ENCODE data around the gene APOB. TPM values are rescaled to one million over a fixed set of nuclear protein-coding genes. Genes with fewer than 3 reads are reported as not detected.

The APOB gene, protein sequence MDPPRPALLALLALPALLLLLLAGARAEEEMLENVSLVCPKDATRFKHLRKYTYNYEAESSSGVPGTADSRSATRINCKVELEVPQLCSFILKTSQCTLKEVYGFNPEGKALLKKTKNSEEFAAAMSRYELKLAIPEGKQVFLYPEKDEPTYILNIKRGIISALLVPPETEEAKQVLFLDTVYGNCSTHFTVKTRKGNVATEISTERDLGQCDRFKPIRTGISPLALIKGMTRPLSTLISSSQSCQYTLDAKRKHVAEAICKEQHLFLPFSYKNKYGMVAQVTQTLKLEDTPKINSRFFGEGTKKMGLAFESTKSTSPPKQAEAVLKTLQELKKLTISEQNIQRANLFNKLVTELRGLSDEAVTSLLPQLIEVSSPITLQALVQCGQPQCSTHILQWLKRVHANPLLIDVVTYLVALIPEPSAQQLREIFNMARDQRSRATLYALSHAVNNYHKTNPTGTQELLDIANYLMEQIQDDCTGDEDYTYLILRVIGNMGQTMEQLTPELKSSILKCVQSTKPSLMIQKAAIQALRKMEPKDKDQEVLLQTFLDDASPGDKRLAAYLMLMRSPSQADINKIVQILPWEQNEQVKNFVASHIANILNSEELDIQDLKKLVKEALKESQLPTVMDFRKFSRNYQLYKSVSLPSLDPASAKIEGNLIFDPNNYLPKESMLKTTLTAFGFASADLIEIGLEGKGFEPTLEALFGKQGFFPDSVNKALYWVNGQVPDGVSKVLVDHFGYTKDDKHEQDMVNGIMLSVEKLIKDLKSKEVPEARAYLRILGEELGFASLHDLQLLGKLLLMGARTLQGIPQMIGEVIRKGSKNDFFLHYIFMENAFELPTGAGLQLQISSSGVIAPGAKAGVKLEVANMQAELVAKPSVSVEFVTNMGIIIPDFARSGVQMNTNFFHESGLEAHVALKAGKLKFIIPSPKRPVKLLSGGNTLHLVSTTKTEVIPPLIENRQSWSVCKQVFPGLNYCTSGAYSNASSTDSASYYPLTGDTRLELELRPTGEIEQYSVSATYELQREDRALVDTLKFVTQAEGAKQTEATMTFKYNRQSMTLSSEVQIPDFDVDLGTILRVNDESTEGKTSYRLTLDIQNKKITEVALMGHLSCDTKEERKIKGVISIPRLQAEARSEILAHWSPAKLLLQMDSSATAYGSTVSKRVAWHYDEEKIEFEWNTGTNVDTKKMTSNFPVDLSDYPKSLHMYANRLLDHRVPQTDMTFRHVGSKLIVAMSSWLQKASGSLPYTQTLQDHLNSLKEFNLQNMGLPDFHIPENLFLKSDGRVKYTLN (N-terminal part only)
- polyA plus RNA-seq (ENCODE audit: insufficient read length in 4 of 4): 10 to 100 TPM in 1 of 4 donors, 1 to 10 TPM in 2, under 1 TPM in 1; 0.62 to 10.0 (median 1.7) TPM

DNA sequence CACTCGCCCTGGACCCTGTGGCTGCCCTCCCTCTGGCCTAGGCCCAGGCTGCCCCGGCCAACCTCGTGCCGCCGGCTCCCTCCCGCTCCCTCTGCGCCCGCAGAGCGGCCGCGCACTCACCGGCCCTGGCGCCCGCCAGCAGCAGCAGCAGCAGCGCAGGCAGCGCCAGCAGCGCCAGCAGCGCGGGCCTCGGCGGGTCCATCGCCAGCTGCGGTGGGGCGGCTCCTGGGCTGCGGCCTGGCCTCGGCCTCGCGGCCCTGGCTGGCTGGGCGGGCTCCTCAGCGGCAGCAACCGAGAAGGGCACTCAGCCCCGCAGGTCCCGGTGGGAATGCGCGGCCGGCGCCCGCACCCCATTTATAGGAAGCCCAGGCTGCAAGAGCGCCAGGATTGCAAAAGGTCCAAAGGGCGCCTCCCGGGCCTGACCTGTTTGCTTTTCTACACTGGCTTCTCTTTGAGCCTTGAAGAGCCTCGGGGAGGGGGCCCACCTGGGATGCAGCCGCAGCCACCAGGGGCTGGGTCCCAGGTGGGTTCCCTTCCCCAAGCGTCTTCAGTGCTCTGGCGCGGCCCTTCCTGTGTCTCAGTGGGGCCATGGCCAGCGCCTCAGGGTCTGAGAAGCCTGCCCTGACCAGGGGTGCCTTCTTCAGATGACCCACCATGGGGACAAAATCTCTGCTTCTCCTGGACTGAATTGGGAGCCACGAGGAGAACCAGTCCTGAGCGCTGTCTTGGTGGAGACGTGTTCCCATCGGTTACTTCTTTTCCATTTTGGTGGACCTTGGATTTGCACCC is at the start of gene APOB:
Gene APOB, minus strand, starts transcription at position 330 of the 789 bp plus-strand sequence. Its CDS starts 128 bp downstream, at position 202.
- no peak for DNase-seq (ENCODE audit: low read depth in 4 of 4, low spot score in 3 of 4)

DNA sequence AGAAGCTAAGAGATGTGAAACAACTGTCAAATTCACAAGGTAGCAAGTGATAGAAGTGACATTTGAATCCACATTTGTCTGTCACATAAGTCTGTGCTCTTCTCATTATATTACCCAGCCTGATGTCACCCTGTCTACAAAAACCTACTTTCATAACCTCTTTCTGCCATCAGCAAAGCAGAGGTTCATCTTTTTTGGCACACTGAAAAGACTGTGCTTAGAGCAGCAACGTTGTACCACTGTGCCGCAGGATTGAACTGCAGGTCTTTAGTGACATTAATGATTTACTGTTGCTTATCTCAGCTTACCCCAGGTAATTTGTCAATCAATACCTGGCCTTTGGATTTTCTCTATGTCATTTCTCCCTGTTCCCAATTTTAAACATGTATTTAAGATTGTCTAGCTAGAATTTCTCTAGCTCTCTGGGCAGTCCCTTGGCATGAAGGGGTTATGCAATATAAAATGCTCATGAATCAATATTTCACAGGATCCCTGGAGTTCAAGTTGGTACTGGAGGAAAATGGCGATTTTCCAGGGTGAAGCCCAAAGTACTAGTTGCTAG is 48.5 kb upstream of the APOB start:
- no peak for DNase-seq (ENCODE audit: low read depth in 4 of 4, low spot score in 3 of 4)

DNA sequence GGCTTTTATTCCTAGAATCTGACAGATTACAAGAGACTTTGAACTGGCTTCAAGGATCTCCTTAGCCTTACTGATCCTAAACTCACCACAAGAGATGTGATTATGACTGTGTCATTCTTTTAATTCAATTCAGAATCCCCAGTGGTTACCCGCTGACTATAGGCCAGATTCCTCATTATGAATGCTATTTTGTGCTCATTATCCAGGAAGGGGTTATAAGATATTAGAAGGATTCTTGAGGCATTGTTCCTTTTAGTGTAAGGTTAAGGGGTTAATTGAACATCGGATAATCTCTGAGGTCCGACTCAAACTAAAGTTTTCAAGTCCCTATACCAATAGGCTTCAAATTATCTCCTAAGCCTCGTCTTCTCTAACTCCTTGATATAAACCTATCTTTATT is 40.5 kb upstream of the APOB start:
- no peak for DNase-seq (ENCODE audit: low read depth in 4 of 4, low spot score in 3 of 4)

DNA sequence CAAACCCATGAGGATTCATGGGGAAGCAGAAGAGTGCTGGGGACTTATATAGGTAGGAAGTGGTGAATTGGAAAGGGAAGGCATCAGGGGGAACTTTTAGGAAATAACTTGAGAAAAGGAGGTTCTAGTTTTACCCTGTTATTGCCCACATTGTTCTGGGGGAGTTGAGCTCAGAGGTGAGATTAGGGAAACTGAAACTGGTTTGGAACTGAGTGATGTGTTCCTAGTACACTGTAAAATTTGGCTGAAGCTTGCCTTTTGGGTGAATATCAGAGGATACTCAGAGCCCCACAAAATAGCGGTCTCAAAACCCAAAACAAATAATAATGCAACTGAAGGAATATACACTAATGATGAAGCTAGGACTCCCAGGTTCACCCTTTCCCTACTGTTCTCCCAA is 39.6 kb upstream of the APOB start:
- no peak for DNase-seq (ENCODE audit: low read depth in 4 of 4, low spot score in 3 of 4)

DNA sequence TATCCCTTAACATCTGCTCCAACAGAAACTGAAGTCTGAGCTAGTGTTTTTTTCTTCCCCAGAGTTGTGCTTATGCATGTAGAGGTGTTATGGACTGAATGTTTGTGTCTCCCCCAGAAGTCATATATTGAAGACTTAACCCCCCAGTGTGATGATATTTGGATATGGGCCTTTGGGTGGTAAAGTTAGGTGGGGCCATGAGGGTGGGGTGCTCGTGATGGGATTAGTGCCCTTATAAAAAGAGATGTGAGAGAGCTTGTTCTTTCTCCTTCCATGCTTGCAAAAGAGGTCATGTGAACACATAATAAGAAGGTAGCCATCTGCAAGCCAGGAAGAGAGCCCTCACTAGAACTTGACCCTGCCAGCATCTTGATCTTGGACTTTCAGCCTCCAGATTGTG is 34.4 kb upstream of the APOB start:
- no peak for DNase-seq (ENCODE audit: low read depth in 4 of 4, low spot score in 3 of 4)

DNA sequence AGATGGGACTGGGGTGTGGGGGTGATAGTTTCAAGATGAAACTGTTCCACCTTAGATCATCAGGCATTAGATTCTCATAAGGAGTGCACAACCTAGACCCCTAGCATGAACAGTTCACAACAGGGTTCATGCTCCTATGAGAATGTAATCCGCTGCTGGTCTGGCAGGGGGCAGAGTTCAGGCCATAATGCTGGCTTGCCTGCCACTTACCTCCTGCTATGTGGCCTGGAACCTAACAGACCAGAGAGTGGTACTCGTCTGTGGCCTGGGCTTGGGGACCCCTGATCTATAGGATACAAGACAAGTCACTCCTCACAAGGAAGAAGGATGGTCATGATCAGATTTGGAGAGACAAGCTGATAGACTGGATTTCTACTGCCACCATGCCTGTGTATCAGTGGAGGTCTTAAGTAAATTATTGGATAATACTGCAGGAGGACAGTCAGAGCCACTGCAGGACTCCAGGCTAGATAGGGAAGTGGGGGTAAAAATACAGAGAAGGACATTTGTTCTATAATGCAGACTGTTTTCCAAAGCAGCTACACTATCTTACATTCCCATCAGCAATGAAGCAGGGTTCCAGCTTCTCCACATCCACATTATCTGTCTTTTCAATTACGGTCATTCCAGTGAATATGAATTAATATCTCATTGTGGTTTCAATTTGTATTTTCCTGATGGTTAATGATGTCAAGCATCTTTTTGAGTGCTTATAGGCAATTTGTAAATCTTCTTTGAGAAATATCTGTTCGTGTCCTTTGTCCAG is 28.8 kb upstream of the APOB start:
- no peak for DNase-seq (ENCODE audit: low read depth in 4 of 4, low spot score in 3 of 4)

DNA sequence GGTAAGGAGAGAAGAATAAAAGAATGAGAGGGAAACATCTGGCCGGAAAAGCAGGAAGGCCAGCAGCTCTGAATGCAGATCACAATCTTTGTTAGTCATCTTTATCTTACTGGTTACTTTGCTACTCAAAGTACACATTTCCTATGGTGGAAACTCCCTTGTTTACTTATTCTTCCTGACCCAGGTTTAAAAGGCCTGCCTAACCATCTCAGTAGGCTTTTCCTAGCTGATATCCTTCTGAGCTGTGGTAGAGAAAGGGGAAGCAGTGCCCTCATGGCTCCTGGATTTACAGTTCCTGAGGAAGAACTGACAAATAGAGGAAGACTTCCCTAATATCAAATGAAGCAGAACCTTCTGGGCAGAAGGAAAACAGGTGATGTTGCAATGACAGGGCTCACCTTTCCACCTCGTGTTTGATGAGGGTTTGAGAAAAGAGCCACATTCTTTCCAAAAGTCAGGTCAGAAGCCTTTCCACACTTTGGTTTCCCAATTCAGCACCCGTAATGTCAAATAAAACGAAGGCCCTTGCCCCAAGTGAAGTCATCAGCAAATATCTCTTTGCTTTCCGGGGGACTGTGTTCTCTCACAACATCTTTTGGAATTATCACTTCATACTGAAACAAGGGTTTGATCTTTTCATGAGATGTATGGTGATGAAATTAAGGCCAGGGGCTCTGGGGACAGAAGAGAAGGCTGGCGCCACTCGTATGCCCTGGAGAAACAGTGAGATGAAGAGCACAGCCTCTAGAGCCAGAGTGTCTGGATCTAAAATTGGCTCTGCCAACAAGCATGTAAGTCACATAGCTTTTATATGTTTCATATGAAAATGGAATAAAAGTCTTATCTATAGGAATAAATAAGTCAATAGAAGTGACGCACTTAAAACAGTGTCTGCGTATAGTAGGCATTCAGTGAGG is 26.7 kb upstream of the APOB start:
- no peak for DNase-seq (ENCODE audit: low read depth in 4 of 4, low spot score in 3 of 4)

DNA sequence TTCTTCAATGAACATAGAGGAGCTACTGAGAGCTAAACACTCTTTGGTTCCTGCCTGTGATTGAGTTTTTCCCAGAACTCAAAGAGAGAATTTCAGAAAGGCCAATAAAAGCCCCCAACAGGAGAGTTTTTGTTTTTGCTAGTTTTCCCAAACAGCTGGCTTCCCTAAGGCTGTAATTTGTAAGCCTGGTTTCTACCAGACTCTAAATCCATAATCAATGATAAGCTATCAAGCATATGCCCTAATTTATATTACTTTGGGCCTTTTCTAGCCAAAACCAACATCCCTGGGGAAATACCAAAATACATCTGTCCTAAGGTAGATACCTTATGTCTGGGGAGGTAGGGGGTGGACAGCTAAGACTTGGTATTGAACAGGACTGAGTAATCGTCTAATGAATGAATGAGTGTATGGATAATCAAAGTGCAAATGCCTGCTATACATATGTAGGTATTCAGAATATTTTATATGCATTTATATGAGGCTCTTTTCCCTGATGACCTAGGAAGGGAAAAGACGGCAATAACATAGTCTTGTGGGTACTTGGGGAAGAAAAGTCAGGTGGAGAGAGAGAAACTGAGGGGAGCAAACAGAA is 26.0 kb upstream of the APOB start:
- no peak for DNase-seq (ENCODE audit: low read depth in 4 of 4, low spot score in 3 of 4)

DNA sequence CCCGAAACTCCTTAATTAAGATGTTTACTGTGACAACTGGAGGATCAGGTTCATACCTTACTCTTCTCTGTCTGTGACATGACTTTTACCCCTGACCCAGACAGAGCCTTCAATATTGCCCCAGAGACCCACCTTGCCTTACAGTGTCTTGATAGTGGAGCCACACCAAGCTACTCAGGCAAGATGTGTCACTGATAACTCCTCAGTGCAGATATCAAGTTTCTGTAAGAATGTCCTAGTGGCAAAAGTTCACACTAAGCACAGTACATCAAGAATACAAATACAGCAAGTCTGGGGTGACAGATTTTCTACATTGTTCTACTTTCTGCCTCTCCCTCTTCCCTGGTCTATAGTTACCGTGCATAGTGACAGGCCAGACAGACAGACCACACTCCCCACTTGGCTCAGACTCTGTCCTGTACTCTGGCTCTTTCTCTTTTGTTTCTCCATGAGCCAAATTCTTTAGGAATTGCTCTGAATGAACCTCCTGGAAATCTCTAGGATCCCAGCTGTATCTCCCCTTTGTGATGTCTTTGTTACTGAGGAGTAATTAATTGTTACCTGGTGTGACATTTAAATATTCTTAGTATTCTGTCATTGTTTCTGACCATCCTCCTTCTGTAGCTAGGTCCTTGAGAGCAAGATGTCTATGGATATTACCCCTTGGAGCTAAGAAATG is 24.1 kb upstream of the APOB start:
- DNase-seq (ENCODE audit: low read depth in 4 of 4, low spot score in 3 of 4): no peak

DNA sequence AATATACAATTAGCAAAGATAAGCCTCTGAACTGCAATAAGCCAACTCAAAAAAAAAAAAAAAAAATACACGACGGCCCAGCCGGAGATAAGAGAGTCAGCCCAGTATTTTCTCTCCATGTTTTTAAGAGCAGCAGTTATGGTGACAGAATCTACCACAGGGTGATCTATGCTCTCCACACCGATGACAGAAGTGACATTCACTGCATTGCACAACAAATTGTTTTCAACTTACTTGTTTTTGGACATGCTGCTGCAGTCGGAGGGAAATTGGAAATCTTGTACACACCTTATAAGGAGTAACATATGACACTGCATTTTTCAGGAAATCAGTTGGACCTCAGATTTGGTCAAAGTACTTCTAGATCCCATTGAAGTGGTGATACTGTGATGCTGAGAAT is 23.3 kb upstream of the APOB start:
- DNase-seq (ENCODE audit: low read depth in 4 of 4, low spot score in 3 of 4): no peak

DNA sequence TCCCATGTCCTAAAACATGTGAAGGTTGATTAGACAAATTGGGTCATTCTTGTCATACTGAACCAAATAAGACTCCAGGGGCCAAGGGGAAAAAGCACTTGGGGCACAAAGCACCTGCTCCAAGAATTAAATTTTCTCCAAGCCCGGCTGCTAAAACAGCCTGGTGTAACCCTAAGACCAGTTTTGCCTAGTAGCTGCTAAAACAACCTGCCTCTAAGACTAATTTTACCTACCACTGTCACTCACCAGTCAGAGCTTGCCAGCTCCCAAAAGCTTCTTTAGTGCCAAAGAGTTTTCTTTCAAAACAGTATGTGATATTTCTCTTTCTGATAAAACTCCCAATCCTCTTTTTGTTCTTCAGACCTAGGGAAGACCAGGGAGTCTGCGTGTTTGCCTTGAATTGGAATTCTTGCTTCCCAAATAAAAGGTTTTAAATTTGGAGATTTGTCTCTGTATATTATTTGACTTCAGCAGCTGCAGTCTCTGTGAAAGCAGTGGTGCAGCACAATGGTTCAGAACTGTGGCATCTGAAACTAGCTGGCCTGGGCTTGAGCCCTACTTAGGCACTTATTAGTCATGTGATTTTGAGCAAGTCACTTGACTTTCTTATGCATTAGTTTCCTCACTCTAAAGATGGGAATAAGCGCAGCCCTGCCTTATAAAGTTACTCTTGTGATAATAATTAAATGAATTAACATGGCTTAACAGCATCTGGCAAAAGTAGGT is 16.2 kb upstream of the APOB start:
- DNase-seq (ENCODE audit: low read depth in 4 of 4, low spot score in 3 of 4): no peak

DNA sequence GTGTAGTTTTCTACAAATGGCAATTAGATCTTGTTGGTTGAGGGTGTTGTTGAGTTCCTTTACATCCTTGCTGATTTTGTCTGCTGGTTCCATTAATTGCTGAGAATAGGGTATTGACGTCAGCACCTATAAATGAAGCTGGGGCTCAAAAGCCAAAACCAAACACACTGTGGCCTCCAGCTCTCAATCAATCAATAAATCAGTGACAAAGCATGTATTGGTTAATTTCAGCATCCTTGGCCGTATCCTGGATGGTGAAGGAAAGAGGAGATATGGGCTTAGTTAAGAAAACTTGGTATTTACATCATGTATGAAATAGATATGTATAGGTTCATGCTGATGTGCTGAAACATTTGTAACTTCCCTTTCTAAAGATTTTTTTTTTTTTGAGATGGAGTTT is 13.2 kb upstream of the APOB start:
- DNase-seq (ENCODE audit: low read depth in 4 of 4, low spot score in 3 of 4): no peak

DNA sequence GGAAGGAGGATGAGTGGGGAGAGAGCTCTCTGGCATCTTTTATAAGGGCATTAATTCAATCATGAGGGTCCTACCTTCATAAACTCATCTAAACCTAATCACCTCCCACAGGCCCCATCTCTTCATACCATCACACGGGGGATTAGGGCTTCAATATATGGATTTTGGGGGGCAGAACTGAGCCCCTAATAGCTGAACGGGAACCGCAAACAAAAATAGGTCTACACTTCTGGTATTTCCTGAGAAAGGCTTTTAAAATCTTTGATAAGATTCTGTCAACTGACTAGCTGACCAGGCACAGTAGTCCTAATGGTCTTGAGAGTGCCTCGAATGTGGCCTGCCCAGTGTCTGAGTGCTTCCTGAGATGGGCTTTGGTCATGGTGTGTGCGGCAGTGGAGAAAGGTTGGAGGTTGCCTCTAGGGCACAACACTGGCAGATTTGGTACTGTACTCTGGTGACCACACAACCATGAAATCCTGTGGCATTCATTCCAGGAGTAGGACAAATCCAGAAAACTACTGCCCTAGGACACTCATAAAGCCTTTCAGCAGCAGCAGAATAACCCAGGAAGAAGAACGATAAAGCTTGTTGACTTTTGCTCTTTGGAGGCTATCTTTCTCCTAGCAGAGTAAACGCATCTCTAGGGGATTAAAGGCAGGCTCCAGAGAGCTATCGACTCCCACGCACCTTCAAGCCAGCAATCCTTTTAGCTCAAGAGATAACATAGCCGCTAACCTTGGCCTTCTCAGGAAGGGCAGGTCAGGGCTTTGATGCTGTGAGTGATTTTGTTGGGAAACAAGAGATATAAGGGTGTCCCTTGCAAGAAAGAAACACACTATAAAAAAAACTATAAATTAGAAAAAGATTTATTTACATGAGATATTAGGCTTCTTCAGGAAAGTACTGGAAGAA is 12.3 kb upstream of the APOB start:
- no peak for DNase-seq (ENCODE audit: low read depth in 4 of 4, low spot score in 3 of 4)

DNA sequence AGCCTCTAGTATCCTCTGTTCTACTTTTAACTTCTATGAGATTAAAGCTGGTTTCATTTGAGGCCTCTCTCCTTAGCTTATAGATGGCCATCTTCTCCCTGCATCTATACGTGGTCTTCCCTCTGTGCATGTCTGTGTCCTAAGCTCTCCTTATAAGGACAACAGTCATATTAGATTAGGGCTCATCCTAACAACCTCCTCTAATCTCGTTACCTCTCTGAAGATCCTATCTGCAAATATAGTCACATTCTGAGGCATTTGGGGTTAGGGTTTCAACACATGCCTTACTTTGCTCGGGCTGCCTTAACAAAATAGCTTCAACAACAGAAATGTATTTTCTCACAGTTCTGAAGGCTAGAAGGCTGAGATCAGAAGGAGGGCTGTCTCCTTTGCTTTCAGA is 11.6 kb upstream of the APOB start:
- no peak for DNase-seq (ENCODE audit: low read depth in 4 of 4, low spot score in 3 of 4)

DNA sequence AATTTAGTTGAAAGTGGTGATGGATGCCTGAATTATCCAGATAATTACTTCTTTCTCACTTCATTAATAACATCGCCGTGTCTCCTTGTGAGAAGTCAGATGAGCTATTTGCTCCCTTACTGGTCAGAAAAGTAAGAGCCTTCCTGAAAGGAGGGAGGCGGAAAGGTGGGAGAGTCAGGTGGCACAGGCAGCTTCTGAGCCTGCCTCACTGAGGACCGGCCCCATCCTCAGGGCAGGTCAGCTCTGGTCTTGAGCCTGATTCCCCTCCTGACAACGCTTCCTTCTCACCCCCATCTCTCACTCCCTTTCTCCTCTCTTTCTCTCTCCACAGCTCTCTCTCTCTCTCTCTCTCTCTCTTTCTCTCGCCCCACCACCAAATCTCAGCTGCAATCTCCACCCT is 10.1 kb upstream of the APOB start:
- no peak for DNase-seq (ENCODE audit: low read depth in 4 of 4, low spot score in 3 of 4)

Data from left renal pelvis (tissue), 4 donors.